CD1c-positive myeloid dendritic cell (primary cell): ENCODE results near the gene ELMO1.
"Not testable (repeated sequence)": the region's sequence is repeated elsewhere in the genome, so short reads cannot be mapped to it uniquely, and the experiment has no call there.

Experiments used
- DNase-seq: peaks from one replicate; pipeline ENCODE4 v3.0.0-alpha.2; 2016; ENCODE audit errors: extremely low spot score

The ELMO1 gene

GRCh38 chr7:37193087-37193774 lies 255.4 kb downstream of the ELMO1 start:
- no peak for DNase-seq

- DNase-seq, result no peak
Observed at GRCh38 chr7:37191797-37192196, 256.9 kb downstream of the ELMO1 start.

- DNase-seq, result no peak
Observed at GRCh38 chr7:37187179-37187578, 261.5 kb downstream of the ELMO1 start.

GRCh38 chr7:37186753-37187152 lies 261.9 kb downstream of the ELMO1 start:
- DNase-seq, result peak; percentile 20

- no peak for DNase-seq
Observed at GRCh38 chr7:37181550-37181932, 267.1 kb downstream of the ELMO1 start.

GRCh38 chr7:37180828-37181549 lies 267.7 kb downstream of the ELMO1 start:
- no peak for DNase-seq

GRCh38 chr7:37176079-37176478 lies 272.6 kb downstream of the ELMO1 start:
- no peak for DNase-seq

GRCh38 chr7:37174460-37174859 lies 274.2 kb downstream of the ELMO1 start:
- DNase-seq, result no peak

- DNase-seq, result no peak
Observed at GRCh38 chr7:37173670-37174069, 275.0 kb downstream of the ELMO1 start.

- DNase-seq, result no peak
Observed at GRCh38 chr7:37162106-37162505, 286.6 kb downstream of the ELMO1 start.

GRCh38 chr7:37160656-37161055 lies 288.0 kb downstream of the ELMO1 start:
- no peak for DNase-seq

GRCh38 chr7:37153376-37153775 lies 295.3 kb downstream of the ELMO1 start:
- no peak for DNase-seq

GRCh38 chr7:37151741-37152413 lies 296.8 kb downstream of the ELMO1 start:
- no peak for DNase-seq

- DNase-seq, result no peak
Observed at GRCh38 chr7:37150856-37151255, 297.8 kb downstream of the ELMO1 start.

- no peak for DNase-seq
Observed at GRCh38 chr7:37150180-37150579, 298.5 kb downstream of the ELMO1 start.

- no peak for DNase-seq
Observed at GRCh38 chr7:37149773-37150124, 298.9 kb downstream of the ELMO1 start.

GRCh38 chr7:37149051-37149772 lies 299.5 kb downstream of the ELMO1 start:
- no peak for DNase-seq

- no peak for DNase-seq
Observed at GRCh38 chr7:37145682-37146081, 303.0 kb downstream of the ELMO1 start.

- DNase-seq, result no peak
Observed at GRCh38 chr7:37144423-37144822, 304.2 kb downstream of the ELMO1 start.

GRCh38 chr7:37142958-37143357 lies 305.7 kb downstream of the ELMO1 start:
- DNase-seq, result no peak

- DNase-seq, result no peak
Observed at GRCh38 chr7:37141742-37142141, 306.9 kb downstream of the ELMO1 start.

GRCh38 chr7:37133902-37134301 lies 314.8 kb downstream of the ELMO1 start:
- DNase-seq, result not testable (repeated sequence)
